Right lobe of liver (tissue), 6 donors: ENCODE results near the gene SOSTDC1. TPM values are rescaled to one million over a fixed set of nuclear protein-coding genes. Genes with fewer than 3 reads are reported as not detected.

ENCODE experiments used
- ATAC-seq, 4 donors: fragments of 200-7000 bp; cut with Tn5 transposase; one replicate each; pipeline ENCODE4 v1.9.1; 2020; ENCODE audit warnings: mild to moderate bottlenecking in 4 of 4, moderate library complexity in 4 of 4
- DNase-seq, 3 donors: peaks; one replicate each; pipeline ENCODE4 v3.0.0-alpha.2; 2020
- H3K27ac ChIP-seq, 3 donors: fragments of 200-600 bp; one replicate each; pipeline ENCODE4 v1.8.0; 2022
- H3K27me3 ChIP-seq, 2 donors: fragments of 200-600 bp; one replicate each; pipeline ENCODE4 v1.8.0; 2022
- H3K36me3 ChIP-seq, 4 donors: fragments of 200-600 bp; sonication (generic) in 1 of 4; one replicate each; pipeline versions ENCODE4 v1.5.1 to v1.8.0; 2017 to 2022; ENCODE audit warnings: control low read depth in 1 of 4
- H3K4me1 ChIP-seq, 4 donors: fragments of 200-600 bp; sonication (generic) in 1 of 4; one replicate each; pipeline versions ENCODE4 v1.5.1 to v1.8.0; 2017 to 2022; ENCODE audit warnings: control low read depth in 1 of 4
- H3K4me3 ChIP-seq, 3 donors: fragments of 200-600 bp; one replicate each; pipeline ENCODE4 v1.8.0; 2022
- H3K9me3 ChIP-seq, 4 donors: fragments of 200-600 bp; sonication (generic) in 1 of 4; one replicate each; pipeline versions ENCODE4 v1.5.1 to v1.8.0; 2017 to 2022; ENCODE audit warnings: control low read depth in 1 of 4
- POLR2A ChIP-seq: fragments of 450-650 bp; IDR thresholded peaks from one replicate; pipeline ENCODE4 v1.6.1; 2017; ENCODE audit warnings: antibody characterized with exemption, mild to moderate bottlenecking
- WGBS: methylation state at CpG from one replicate; pipeline ENCODE4 v1.1.6; 2018; ENCODE audit warnings: low coverage, low lambda C conversion rate; ENCODE audit not compliant: insufficient coverage; ENCODE audit errors: missing lambda C conversion rate; 5-methylcytosine and 5-hydroxymethylcytosine counted together
- intact Hi-C, 2 donors: fragments of 100-400 bp; cut with DNase I; formaldehyde crosslinking; loops; one replicate each; pipeline versions ENCODE4 v1.11.2 to v1.14.1; 2022
- total RNA-seq, 6 experiments: library from RNA; depleted of rRNA in 2 of 6; stranded (reverse); fragments of >200 nt in 2 of 6; fragmentation: NEBNext Ultra II Directional in 3 of 6; extraction: Animal tissue kit (Norgen Biotek cat#: 25700) in 3 of 6; gene quantifications; one replicate each; pipeline versions ENCODE4 v1.1.0 to v1.2.4, GENCODE V29; 2016 to 2023
- TF ChIP-seq, protein P1 (sequence below), 4 donors: fragments of 200-600 bp in 3 of 4; fragments of 450-650 bp in 1 of 4; IDR thresholded peaks; one replicate each; pipeline versions ENCODE4 v1.5.1 to v1.8.0; 2016 to 2022; ENCODE audit warnings: antibody characterized with exemption in 4 of 4, mild to moderate bottlenecking in 2 of 4
- donor health status: DM: no; HTN: yes; CAD: no.
- donor health status: DM: no; HTN: no; CAD: no.
- donor health status: DM: no; HTN: no; CAD: no.
- donor health status: DM: no; HTN: yes; CAD: no.
- donor health status: DM: no; HTN: yes; CAD: no.

Gene SOSTDC1
- total RNA-seq, 6 experiments from 2014 or later, result not detected

DNA sequence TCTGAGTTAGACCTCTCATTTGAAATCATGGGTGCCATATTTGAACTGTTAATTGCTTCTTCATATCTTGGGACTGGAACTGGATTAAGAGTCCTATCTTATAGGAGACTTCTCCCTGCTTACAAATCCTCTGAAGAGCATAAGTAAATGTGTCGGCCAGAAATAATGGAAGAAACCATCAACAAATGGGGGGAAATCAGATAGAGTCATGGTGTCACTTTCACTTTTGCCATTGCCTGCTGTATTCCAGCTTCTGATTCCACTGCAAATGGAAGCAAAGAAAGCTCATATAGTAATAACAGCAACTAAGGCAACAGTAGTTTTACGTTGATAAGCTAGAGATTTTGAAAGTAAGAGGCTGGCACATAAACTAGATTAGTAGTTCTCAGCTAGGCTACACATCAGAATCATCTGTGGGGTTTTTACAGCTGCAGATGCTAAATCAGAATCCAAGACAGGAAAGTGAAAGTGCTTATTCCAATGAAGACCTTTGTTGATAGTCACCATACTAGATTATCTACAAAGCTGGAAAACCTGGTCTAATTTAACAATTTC is 31.9 kb downstream of the SOSTDC1 start:
- ATAC-seq (peak in 1 of 4 donors; percentile 48), DNase-seq (no peak)
- Histone ChIP-seq H3K4me3 (no peak overlapping the region), H3K27ac (no peak overlapping the region), H3K9me3 (no peaks in the 10 kb centered on the region), H3K4me1 (no peaks in the 10 kb centered on the region), H3K27me3 (no peaks in the 10 kb centered on the region), H3K36me3 (no peaks in the 10 kb centered on the region)
- TF ChIP-seq, protein P1, sequence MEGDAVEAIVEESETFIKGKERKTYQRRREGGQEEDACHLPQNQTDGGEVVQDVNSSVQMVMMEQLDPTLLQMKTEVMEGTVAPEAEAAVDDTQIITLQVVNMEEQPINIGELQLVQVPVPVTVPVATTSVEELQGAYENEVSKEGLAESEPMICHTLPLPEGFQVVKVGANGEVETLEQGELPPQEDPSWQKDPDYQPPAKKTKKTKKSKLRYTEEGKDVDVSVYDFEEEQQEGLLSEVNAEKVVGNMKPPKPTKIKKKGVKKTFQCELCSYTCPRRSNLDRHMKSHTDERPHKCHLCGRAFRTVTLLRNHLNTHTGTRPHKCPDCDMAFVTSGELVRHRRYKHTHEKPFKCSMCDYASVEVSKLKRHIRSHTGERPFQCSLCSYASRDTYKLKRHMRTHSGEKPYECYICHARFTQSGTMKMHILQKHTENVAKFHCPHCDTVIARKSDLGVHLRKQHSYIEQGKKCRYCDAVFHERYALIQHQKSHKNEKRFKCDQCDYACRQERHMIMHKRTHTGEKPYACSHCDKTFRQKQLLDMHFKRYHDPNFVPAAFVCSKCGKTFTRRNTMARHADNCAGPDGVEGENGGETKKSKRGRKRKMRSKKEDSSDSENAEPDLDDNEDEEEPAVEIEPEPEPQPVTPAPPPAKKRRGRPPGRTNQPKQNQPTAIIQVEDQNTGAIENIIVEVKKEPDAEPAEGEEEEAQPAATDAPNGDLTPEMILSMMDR (IDR thresholded peaks at IDR 0.05), result no peak
- no peak for TF ChIP-seq POLR2A
- intact Hi-C loops, result no loop called here
- WGBS, result 56% methylated on average over 2 of the region's 2 CpGs

DNA sequence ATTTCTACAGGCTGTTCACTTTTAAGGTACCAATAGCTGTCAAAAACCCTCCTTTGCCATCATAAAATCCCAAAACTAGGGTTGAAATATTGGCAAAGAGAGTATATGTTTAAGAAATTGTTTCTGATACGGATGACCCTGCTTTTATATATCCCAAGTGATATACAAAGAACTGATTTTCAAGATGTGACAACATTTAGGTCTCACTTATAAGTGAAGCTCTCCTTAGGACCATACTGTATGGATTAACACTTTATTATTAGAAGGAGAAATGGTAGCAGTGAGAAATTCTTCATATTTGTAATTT is 33.2 kb downstream of the SOSTDC1 start:
- intact Hi-C loops, result no loop called here
- no peaks in the 10 kb centered on the region for H3K27me3 ChIP-seq
- no peaks in the 10 kb centered on the region for H3K4me1 ChIP-seq
- no peak overlapping the region for H3K4me3 ChIP-seq
- H3K9me3 ChIP-seq, result no peaks in the 10 kb centered on the region
- H3K27ac ChIP-seq, result no peak overlapping the region
- ATAC-seq (no peak), DNase-seq (no peak)
- TF ChIP-seq POLR2A, result no peak
- TF ChIP-seq, protein P1 (IDR thresholded peaks at IDR 0.05), result no peak
- WGBS, result 100% methylated on average over 1 of the region's 1 CpG
- no peaks in the 10 kb centered on the region for H3K36me3 ChIP-seq

DNA sequence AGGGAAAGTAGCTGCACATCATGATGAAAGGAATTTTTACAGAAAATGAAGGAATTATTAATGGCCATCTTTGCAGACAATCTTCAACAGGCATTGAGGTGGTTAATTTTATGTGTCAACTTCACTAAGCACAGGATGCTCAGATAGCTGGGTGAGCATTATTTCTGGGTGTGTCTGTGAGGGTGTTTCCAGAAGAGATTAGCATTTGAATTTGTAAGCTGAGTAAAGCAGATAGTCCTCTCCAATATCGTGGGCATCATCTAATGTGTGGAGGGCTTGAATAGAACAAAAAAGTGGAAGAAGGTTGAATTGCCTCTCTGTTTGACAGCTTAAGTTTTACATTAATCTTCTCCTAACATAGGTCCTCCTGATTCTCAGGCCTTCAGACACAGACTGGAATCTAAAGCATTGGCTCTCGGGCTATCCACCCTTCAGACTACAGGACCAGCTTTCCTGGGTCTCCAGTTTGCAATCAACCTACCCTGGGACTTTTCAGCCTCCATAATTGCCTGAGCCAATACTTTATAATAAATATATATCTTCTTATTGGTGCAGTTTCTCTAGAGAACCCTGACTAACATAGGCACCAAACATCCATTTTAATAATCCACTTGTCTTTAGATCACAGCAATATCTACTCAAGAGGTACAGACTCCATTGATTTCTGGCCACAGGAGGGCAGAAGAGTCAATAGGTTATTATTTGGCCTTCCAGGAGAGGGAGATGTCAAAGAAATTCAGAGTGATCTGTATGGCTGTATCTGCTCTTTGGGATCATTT is 33.7 kb downstream of the SOSTDC1 start:
- peak; percentile 82 to 93 (median 86) for ATAC-seq
- Histone ChIP-seq H3K4me3 (no peak overlapping the region), H3K36me3 (no peaks in the 10 kb centered on the region), H3K4me1 (no peaks in the 10 kb centered on the region), H3K27ac (no peak overlapping the region), H3K27me3 (no peaks in the 10 kb centered on the region), H3K9me3 (no peaks in the 10 kb centered on the region)
- 88% methylated on average over 2 of the region's 2 CpGs for WGBS
- TF ChIP-seq POLR2A, result no peak
- TF ChIP-seq, protein P1 (IDR thresholded peaks at IDR 0.05), result peak; percentile 38 to 61 (median 53)
- DNase-seq, result no peak
- intact Hi-C loops, result no loop called here

DNA sequence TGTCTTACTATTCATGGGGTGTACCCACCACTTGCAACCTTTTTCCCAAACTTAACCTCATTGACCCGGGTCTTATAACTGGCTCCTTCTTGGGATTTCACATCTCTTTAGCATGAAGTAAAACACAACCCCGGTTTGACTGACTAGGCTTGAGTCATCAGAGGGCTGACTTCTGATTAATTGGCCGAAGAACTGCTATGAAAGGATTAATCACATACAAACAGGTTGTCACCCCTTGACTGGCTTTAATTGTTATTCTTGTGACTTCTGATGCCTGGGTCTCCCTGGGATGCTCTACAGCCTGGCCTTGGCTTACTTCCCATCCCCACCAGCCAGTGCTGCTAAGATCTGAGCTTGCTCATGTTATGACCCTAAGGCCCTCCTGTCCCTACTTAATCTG is 35.4 kb downstream of the SOSTDC1 start:
- H3K27ac ChIP-seq, result no peak overlapping the region
- H3K9me3 ChIP-seq, result no peaks in the 10 kb centered on the region
- no peaks in the 10 kb centered on the region for H3K4me1 ChIP-seq
- 90% methylated on average over 3 of the region's 3 CpGs for WGBS
- H3K4me3 ChIP-seq, result no peak overlapping the region
- DNase-seq (no peak), ATAC-seq (no peak)
- intact Hi-C loops, result no loop called here
- no peak for TF ChIP-seq POLR2A
- TF ChIP-seq, protein P1 (IDR thresholded peaks at IDR 0.05), result no peak
- no peaks in the 10 kb centered on the region for H3K36me3 ChIP-seq
- H3K27me3 ChIP-seq, result no peaks in the 10 kb centered on the region
